H1 (cell line): Measurements from ENCODE around the gene DSCAM. TPM values are rescaled to one million over a fixed set of nuclear protein-coding genes. Genes with fewer than 3 reads are reported as not detected.

ENCODE experiments used
- CTCF ChIA-PET: fragments of 300-600 bp; sonication (Branson Sonifier 250); formaldehyde crosslinking; loops from one replicate; lab custom pipeline; 2021; ENCODE audit not compliant: partially characterized antibody; lab: Charles Lee
- POLR2A ChIA-PET: fragments of 300-600 bp; sonication (Branson Sonifier 250); formaldehyde crosslinking; loops from one replicate; lab custom pipeline; 2021; ENCODE audit warnings: inconsistent platforms; ENCODE audit not compliant: partially characterized antibody; lab: Charles Lee
- DNase-seq, 2 experiments: peaks; one replicate each; pipeline versions ENCODE4 v3.0.0 to v3.0.0-alpha.2; 2010 to 2022; ENCODE audit warnings: low spot score in 2 of 2, low read depth in 1 of 2, mixed read lengths in 1 of 2
- FAIRE-seq: peaks from 2 replicates; lab custom pipeline; 2011; peaks lifted over from hg19 to GRCh38; lab: Jason Lieb, UNC
- H2AFZ ChIP-seq: 2 replicates; pipeline ENCODE4 v1.8.1; 2012; ENCODE audit warnings: low read length, inconsistent platforms
- H2AK5ac ChIP-seq: 2 replicates; pipeline ENCODE4 v1.6.1; 2013; ENCODE audit warnings: low read depth, low read length
- H2BK120ac ChIP-seq: replicated peaks from 2 replicates; pipeline ENCODE3; 2013; ENCODE audit warnings: low read depth, low read length, inconsistent platforms
- H2BK12ac ChIP-seq: 2 replicates; pipeline ENCODE4 v1.6.1; 2013; ENCODE audit warnings: low read depth, low read length
- H2BK15ac ChIP-seq: 2 replicates; pipeline ENCODE4 v1.6.1; 2013; ENCODE audit warnings: low read length
- H2BK20ac ChIP-seq: 2 replicates; pipeline ENCODE4 v1.6.1; 2013; ENCODE audit warnings: low read length
- H2BK5ac ChIP-seq: 2 replicates; pipeline ENCODE4 v1.6.1; 2013; ENCODE audit warnings: low read depth, low read length
- H3K14ac ChIP-seq: 2 replicates; pipeline ENCODE4 v1.6.1; 2013; ENCODE audit warnings: inconsistent platforms; ENCODE audit not compliant: insufficient read length
- H3K18ac ChIP-seq: 2 replicates; pipeline ENCODE4 v1.6.1; 2013; ENCODE audit warnings: low read length; ENCODE audit errors: extremely low read depth
- H3K23ac ChIP-seq: 2 replicates; pipeline ENCODE4 v1.6.1; 2013; ENCODE audit warnings: inconsistent platforms; ENCODE audit not compliant: insufficient read length
- H3K23me2 ChIP-seq: 2 replicates; pipeline ENCODE4 v1.6.1; 2013; ENCODE audit warnings: low read depth, low read length
- H3K27ac ChIP-seq: 2 replicates; pipeline ENCODE4 v1.6.1; 2011; ENCODE audit warnings: low read depth, low read length, inconsistent platforms
- H3K27me3 ChIP-seq, 4 experiments: replicated peaks in 1 of 4; 1 replicate in 1 of 4; 2 replicates in 3 of 4; pipeline versions ENCODE4 v1.6.1 to v1.8.1; 2011 to 2013; ENCODE audit warnings: low read length in 3 of 4, mild to moderate bottlenecking in 3 of 4, inconsistent platforms in 2 of 4, mixed read lengths in 2 of 4, moderate library complexity in 1 of 4; ENCODE audit not compliant: control insufficient read depth in 3 of 4, insufficient read depth in 3 of 4; ENCODE audit errors: extremely low read depth in 1 of 4
- H3K36me3 ChIP-seq, 4 experiments: 2 replicates each; pipeline versions ENCODE4 v1.6.1 to v1.8.1; 2011 to 2013; ENCODE audit warnings: mild to moderate bottlenecking in 4 of 4, low read length in 3 of 4, moderate library complexity in 2 of 4, control low read depth in 1 of 4, inconsistent platforms in 1 of 4; ENCODE audit not compliant: insufficient read depth in 4 of 4, control insufficient read depth in 2 of 4
- H3K4ac ChIP-seq: replicated peaks from 2 replicates; pipeline ENCODE3; 2013; ENCODE audit warnings: low read length, low read depth, mixed read lengths, inconsistent platforms; ENCODE audit not compliant: insufficient read length
- H3K4me1 ChIP-seq, 4 experiments: replicated peaks in 1 of 4; 1 replicate in 1 of 4; 2 replicates in 3 of 4; pipeline versions ENCODE4 v1.6.1 to v1.8.1; 2011 to 2013; ENCODE audit warnings: low read length in 3 of 4, inconsistent platforms in 2 of 4, mixed read lengths in 1 of 4; ENCODE audit not compliant: insufficient read depth in 4 of 4, control insufficient read depth in 3 of 4
- H3K4me2 ChIP-seq, 2 experiments: 2 replicates each; pipeline versions ENCODE4 v1.6.1 to v1.8.1; 2011 to 2013; ENCODE audit warnings: low read depth in 2 of 2, low read length in 2 of 2, control low read depth in 1 of 2, inconsistent platforms in 1 of 2, mild to moderate bottlenecking in 1 of 2; ENCODE audit not compliant: insufficient read depth in 1 of 2
- H3K4me3 ChIP-seq, 4 experiments: fragments of 200-600, 300-600 bp in 1 of 4; sonication (generic), shearing (Covaris generic), sonication (Bioruptor Twin) in 1 of 4; 2 replicates each; pipeline versions ENCODE4 v1.5.1 to v1.8.1; 2011 to 2016; ENCODE audit warnings: low read length in 4 of 4, low read depth in 3 of 4, control low read depth in 2 of 4, inconsistent platforms in 2 of 4, mild to moderate bottlenecking in 2 of 4, mixed read lengths in 1 of 4, moderate library complexity in 1 of 4; ENCODE audit not compliant: insufficient read depth in 2 of 4; ENCODE audit errors: extremely low read depth in 1 of 4
- H3K56ac ChIP-seq: replicated peaks from 2 replicates; pipeline ENCODE3; 2013; ENCODE audit warnings: low read depth, mild to moderate bottlenecking, mixed read lengths, low read length, inconsistent platforms; ENCODE audit not compliant: insufficient read length
- H3K79me1 ChIP-seq: 2 replicates; pipeline ENCODE4 v1.6.1; 2013; ENCODE audit warnings: low read depth, low read length, control low read depth
- H3K79me2 ChIP-seq, 2 experiments: 2 replicates each; pipeline versions ENCODE4 v1.6.1 to v1.8.1; 2012 to 2013; ENCODE audit warnings: low read length in 2 of 2, mild to moderate bottlenecking in 2 of 2, inconsistent platforms in 1 of 2; ENCODE audit not compliant: insufficient read depth in 2 of 2, control insufficient read depth in 1 of 2
- H3K9ac ChIP-seq, 4 experiments: replicated peaks in 1 of 4; 1 replicate in 1 of 4; 2 replicates in 3 of 4; pipeline versions ENCODE4 v1.6.1 to v1.8.1; 2011 to 2013; ENCODE audit warnings: low read depth in 3 of 4, low read length in 3 of 4, control low read depth in 2 of 4, mild to moderate bottlenecking in 2 of 4, moderate library complexity in 2 of 4, inconsistent platforms in 1 of 4; ENCODE audit errors: extremely low read depth in 1 of 4
- H3K9me3 ChIP-seq, 2 experiments: 2 replicates each; pipeline versions ENCODE4 v1.6.1 to v1.8.1; 2012 to 2013; ENCODE audit warnings: mild to moderate bottlenecking in 2 of 2, moderate library complexity in 2 of 2, control low read depth in 1 of 2, inconsistent platforms in 1 of 2, low read depth in 1 of 2, low read length in 1 of 2, mixed read lengths in 1 of 2; ENCODE audit not compliant: insufficient read depth in 2 of 2
- H4K20me1 ChIP-seq, 2 experiments: replicated peaks in 1 of 2; 2 replicates each; pipeline versions ENCODE3 to v1.8.1; 2011 to 2013; ENCODE audit warnings: inconsistent platforms in 2 of 2, low read length in 2 of 2, mild to moderate bottlenecking in 1 of 2; ENCODE audit not compliant: insufficient read depth in 2 of 2, control insufficient read depth in 1 of 2
- H4K5ac ChIP-seq: 2 replicates; pipeline ENCODE4 v1.6.1; 2013; ENCODE audit warnings: low read length, low read depth, mixed read lengths, inconsistent platforms; ENCODE audit not compliant: insufficient read length
- H4K8ac ChIP-seq: 2 replicates; pipeline ENCODE4 v1.8.0; 2013; ENCODE audit warnings: mild to moderate bottlenecking, moderate library complexity, low read length, inconsistent platforms; ENCODE audit not compliant: insufficient read depth; ENCODE audit errors: extremely low read depth
- H4K91ac ChIP-seq: replicated peaks from 2 replicates; pipeline ENCODE3; 2013; ENCODE audit warnings: low read length, mixed read lengths, inconsistent platforms; ENCODE audit not compliant: insufficient read length
- ATF2 ChIP-seq: IDR thresholded peaks from 2 replicates; pipeline ENCODE4 v1.6.1; 2012; ENCODE audit warnings: low read length, inconsistent platforms
- BACH1 ChIP-seq: IDR thresholded peaks from 2 replicates; pipeline ENCODE4 v1.6.1; 2012; ENCODE audit warnings: low read length, improper control_type of control experiment
- BCL11A ChIP-seq, 2 experiments: IDR thresholded peaks; one replicate each; pipeline ENCODE4 v1.6.1; 2011; ENCODE audit warnings: low read depth in 2 of 2, low read length in 2 of 2, mild to moderate bottlenecking in 2 of 2
- CBX8 ChIP-seq: fragments of 300-800, 300-1000 bp; sonication (generic); IDR thresholded peaks from 2 replicates; pipeline ENCODE4 v1.7.1; 2016; ENCODE audit warnings: low read depth, low read length, borderline replicate concordance
- FOSL1 ChIP-seq: IDR thresholded peaks from 2 replicates; pipeline ENCODE4 v1.6.1; 2011; ENCODE audit warnings: mild to moderate bottlenecking, low read depth, low read length, moderate library complexity; ENCODE audit not compliant: insufficient read depth
- KDM5A ChIP-seq: fragments of 200-600 bp; IDR thresholded peaks from 2 replicates; pipeline ENCODE4 v1.7.1; 2012; ENCODE audit warnings: mild to moderate bottlenecking, low read length, inconsistent platforms, mixed read lengths
- RAD21 ChIP-seq, 2 experiments: IDR thresholded peaks in 1 of 2; conservative IDR thresholded peaks in 1 of 2; 2 replicates each; pipeline ENCODE4 v1.6.1; 2011; ENCODE audit warnings: low read depth in 2 of 2, low read length in 2 of 2, improper control_type of control experiment in 1 of 2, inconsistent platforms in 1 of 2, mild to moderate bottlenecking in 1 of 2, moderate library complexity in 1 of 2
- RNF2 ChIP-seq: fragments of 200-900, 300-1000 bp; sonication (generic); IDR thresholded peaks from 2 replicates; pipeline ENCODE4 v1.7.1; 2016; ENCODE audit warnings: borderline replicate concordance, low read depth, mild to moderate bottlenecking, antibody characterized with exemption, low read length; ENCODE audit not compliant: poor library complexity, severe bottlenecking; ENCODE audit errors: missing control alignments
- RXRA ChIP-seq: IDR thresholded peaks from 2 replicates; pipeline ENCODE4 v1.6.1; 2011; ENCODE audit warnings: low read depth, mild to moderate bottlenecking, low read length, moderate library complexity; ENCODE audit not compliant: insufficient read depth
- SIRT6 ChIP-seq: IDR thresholded peaks from one replicate; pipeline ENCODE4 v1.7.1; 2012; ENCODE audit warnings: low read length, inconsistent platforms
- WGBS, 2 experiments: shearing (Covaris generic) in 1 of 2; methylation state at CpG; one replicate each; pipeline versions ENCODE4 v1.1.6 to v1.1.7; 2013 to 2015; ENCODE audit warnings: low lambda C conversion rate in 2 of 2, mixed read lengths in 2 of 2, inconsistent platforms in 1 of 2, low coverage in 1 of 2, missing lambda C conversion rate in 1 of 2; ENCODE audit not compliant: insufficient replicate concordance in 2 of 2, insufficient coverage in 1 of 2, insufficient read length in 1 of 2; ENCODE audit errors: extremely low coverage in 1 of 2, missing lambda C conversion rate in 1 of 2; 5-methylcytosine and 5-hydroxymethylcytosine counted together
- polyA plus RNA-seq, 7 experiments: library from polyadenylated mRNA; depleted of rRNA in 3 of 7; stranded (reverse) in 5 of 7; unstranded in 2 of 7; fragments of >200 nt in 5 of 7; fragments of 200-250 nt in 2 of 7; gene quantifications; 1 replicate in 5 of 7; 2 replicates in 1 of 7; 4 replicates in 1 of 7; pipeline versions ENCODE4 v1.2.1 to v1.2.3, GENCODE V29; 2011 to 2013; ENCODE audit warnings: missing spikeins in 2 of 7, mixed read lengths in 2 of 7
- total RNA-seq: library from RNA; stranded (reverse); fragmentation: NEBNext Ultra II Directional; extraction: Animal tissue kit (Norgen Biotek cat#: 25700); gene quantifications from 2 replicates; pipeline ENCODE4 v1.2.1, GENCODE V29; 2021

DSCAM gene
- total and polyA plus RNA-seq, 2 of the 8 experiments (the other 6 are each of a cell fraction or from before 2014, with no cell fraction given): 0.02 to 0.15 TPM

DNA sequence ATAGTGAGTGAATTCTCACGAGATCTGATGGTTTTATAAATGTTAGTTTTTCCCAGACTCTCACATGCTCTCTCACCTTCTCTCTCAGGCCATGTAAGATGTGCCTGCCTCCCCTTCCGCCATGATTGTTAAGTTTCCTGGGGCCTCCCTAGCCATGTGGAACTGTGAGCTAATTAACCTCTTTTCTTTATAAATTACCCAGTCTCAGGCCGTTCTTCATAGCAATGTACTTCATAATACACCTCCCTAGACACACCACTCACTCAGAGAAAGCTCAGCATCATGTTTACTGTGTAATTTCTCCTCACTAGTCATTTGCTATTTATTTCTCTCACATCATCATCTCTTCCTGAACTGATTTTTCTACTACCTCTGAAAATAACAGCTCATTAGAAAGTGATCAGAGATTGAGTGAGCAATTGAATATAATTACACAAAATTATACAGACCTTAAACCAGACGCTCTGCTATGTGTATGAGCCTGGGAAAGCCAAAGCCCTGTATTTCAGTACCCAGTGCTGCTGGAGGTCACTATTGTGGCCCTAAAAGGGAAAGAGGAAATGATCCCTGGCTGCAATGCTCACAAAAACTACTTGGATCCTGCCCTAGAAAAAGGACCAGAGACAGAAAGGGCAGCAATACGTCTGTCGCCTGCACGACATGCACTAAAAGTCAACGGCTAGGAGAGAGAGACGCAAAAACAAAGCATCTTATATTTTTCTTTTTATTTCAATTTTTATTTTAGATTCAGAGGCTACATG, 284.5 kb downstream of the DSCAM start:
- FAIRE-seq: no peak
- H3K56ac ChIP-seq: no peak overlapping the region
- no peak overlapping the region for H2BK12ac ChIP-seq
- ChIA-PET CTCF (interaction anchor here (0.6 to 1.0 kb wide), 2 partner anchors 11 to 1100 kb away, joined by 3 to 4 read pairs; no protein-coding TSS in a partner anchor), POLR2A (no interaction called here)
- no peak overlapping the region for H2BK5ac ChIP-seq
- H3K4me2 ChIP-seq: no peak overlapping the region
- no peak overlapping the region for H2AK5ac ChIP-seq
- H3K79me1 ChIP-seq: no peaks in the 10 kb centered on the region
- H2BK15ac ChIP-seq: no peak overlapping the region
- H3K36me3 ChIP-seq: no peaks in the 10 kb centered on the region
- H3K14ac ChIP-seq: no peak overlapping the region
- no peak overlapping the region for H3K4me3 ChIP-seq
- no peak overlapping the region for H3K23ac ChIP-seq
- no peaks in the 10 kb centered on the region for H3K79me2 ChIP-seq
- no peaks in the 10 kb centered on the region for H3K4me1 ChIP-seq
- no peaks in the 10 kb centered on the region for H3K9me3 ChIP-seq
- no peak overlapping the region for H3K18ac ChIP-seq
- H2BK20ac ChIP-seq: no peak overlapping the region
- no peaks in the 10 kb centered on the region for H3K27me3 ChIP-seq
- H2BK120ac ChIP-seq: no peak overlapping the region
- no peaks in the 10 kb centered on the region for H3K23me2 ChIP-seq
- no peak for DNase-seq
- TF ChIP-seq ATF2: no peak
- no peak for TF ChIP-seq KDM5A
- no peak for TF ChIP-seq RNF2
- TF ChIP-seq CBX8: no peak
- no peak for TF ChIP-seq SIRT6
- TF ChIP-seq RAD21 (IDR thresholded peaks at IDR 0.05 in 1 of 2, conservative IDR thresholded peaks at IDR 0.05 in 1 of 2; ENCODE audit: low read depth in 2 of 2, low read length in 2 of 2): no peak
- no peak for TF ChIP-seq FOSL1
- no peak for TF ChIP-seq BACH1
- no peak for TF ChIP-seq BCL11A (IDR thresholded peaks at IDR 0.05; ENCODE audit: low read depth in 2 of 2, low read length in 2 of 2)
- no peak for TF ChIP-seq RXRA
- H4K8ac ChIP-seq: no peak overlapping the region
- no peak overlapping the region for H4K5ac ChIP-seq
- H3K9ac ChIP-seq: no peak overlapping the region
- no peak overlapping the region for H4K91ac ChIP-seq
- no peak overlapping the region for H2AFZ ChIP-seq
- H3K27ac ChIP-seq: no peak overlapping the region
- H3K4ac ChIP-seq: no peak overlapping the region
- no peaks in the 10 kb centered on the region for H4K20me1 ChIP-seq
- WGBS, 2 experiments: 98% methylated on average over 9 of the region's 9 CpGs; no CpG with 5 or more reads in 1 of the 2 experiments
